IMR-90 (cell line): ENCODE data around the gene ZNF654. TPM values are rescaled to one million over a fixed set of nuclear protein-coding genes. Genes with fewer than 3 reads are reported as not detected.

Experiments
- ATAC-seq: fragments of 200-7000 bp; cut with Tn5 transposase; 2 replicates; pipeline ENCODE4 v1.9.1; 2020; ENCODE audit warnings: low read depth, mild to moderate bottlenecking, moderate library complexity
- BruUV-seq: library from RNA; stranded (reverse); fragments of 400-500 nt; replicated peaks from 2 replicates; lab custom pipeline; 2021; lab: Mats Ljungman, UMichigan
- CTCF ChIA-PET: fragments of 300-600 bp; formaldehyde crosslinking; extraction: SDS; loops from one replicate; lab custom pipeline; 2021; ENCODE audit warnings: antibody characterized with exemption; lab: Yijun Ruan, JAX
- POLR2A ChIA-PET: fragments of 300-600 bp; sonication (Branson Sonifier 250); formaldehyde crosslinking; loops from one replicate; lab custom pipeline; 2022; ENCODE audit warnings: antibody characterized with exemption; ENCODE audit not compliant: unreplicated experiment; lab: Charles Lee
- DNase-seq: peaks from one replicate; pipeline ENCODE4 v3.0.0; 2013
- H2AFZ ChIP-seq: replicated peaks from 2 replicates; pipeline ENCODE3; 2013; ENCODE audit warnings: low read length, mild to moderate bottlenecking; ENCODE audit not compliant: poor library complexity
- H2AK5ac ChIP-seq: 2 replicates; pipeline ENCODE4 v1.6.1; 2013; ENCODE audit warnings: low read depth, low read length, inconsistent platforms
- H2AK9ac ChIP-seq: replicated peaks from 2 replicates; pipeline ENCODE3; 2013; ENCODE audit warnings: mild to moderate bottlenecking, low read depth, low read length, moderate library complexity; ENCODE audit not compliant: poor library complexity
- H2BK120ac ChIP-seq: 2 replicates; pipeline ENCODE4 v1.6.1; 2013; ENCODE audit warnings: low read depth, low read length, inconsistent platforms
- H2BK15ac ChIP-seq: 3 replicates; pipeline ENCODE4 v1.6.1; 2013; ENCODE audit warnings: low read depth, low read length, inconsistent platforms
- H2BK20ac ChIP-seq: 2 replicates; pipeline ENCODE4 v1.6.1; 2013; ENCODE audit warnings: low read depth, mild to moderate bottlenecking, inconsistent platforms, low read length, moderate library complexity
- H2BK5ac ChIP-seq: 2 replicates; pipeline ENCODE4 v1.6.1; 2013; ENCODE audit warnings: mild to moderate bottlenecking, low read depth, low read length, inconsistent platforms; ENCODE audit not compliant: poor library complexity, severe bottlenecking
- H3K14ac ChIP-seq: replicated peaks from 2 replicates; pipeline ENCODE4 v1.6.1; 2013; ENCODE audit warnings: low read depth, low read length, inconsistent platforms
- H3K18ac ChIP-seq: 2 replicates; pipeline ENCODE4 v1.6.1; 2013; ENCODE audit warnings: low read depth, low read length, control low read depth
- H3K23ac ChIP-seq: 2 replicates; pipeline ENCODE4 v1.6.1; 2013; ENCODE audit warnings: low read depth, low read length, inconsistent platforms
- H3K27ac ChIP-seq: 2 replicates; pipeline ENCODE4 v1.5.1; 2013; ENCODE audit warnings: mild to moderate bottlenecking, control low read depth, low read length; ENCODE audit not compliant: insufficient read depth
- H3K27me3 ChIP-seq: 2 replicates; pipeline ENCODE4 v1.6.1; 2013; ENCODE audit warnings: low read length; ENCODE audit not compliant: control insufficient read depth, insufficient read depth
- H3K36me3 ChIP-seq: 2 replicates; pipeline ENCODE4 v1.6.1; 2013; ENCODE audit warnings: low read length, mixed read lengths; ENCODE audit not compliant: control insufficient read depth, insufficient read depth
- H3K4ac ChIP-seq: 2 replicates; pipeline ENCODE4 v1.6.1; 2013; ENCODE audit warnings: low read depth, low read length, inconsistent platforms
- H3K4me1 ChIP-seq: 2 replicates; pipeline ENCODE4 v1.6.1; 2013; ENCODE audit warnings: low read length, mixed read lengths; ENCODE audit not compliant: control insufficient read depth, insufficient read depth
- H3K4me2 ChIP-seq: 2 replicates; pipeline ENCODE4 v1.6.1; 2013; ENCODE audit warnings: low read depth, mild to moderate bottlenecking, control low read depth, low read length, moderate library complexity
- H3K4me3 ChIP-seq: 2 replicates; pipeline ENCODE4 v1.5.1; 2013; ENCODE audit warnings: low read depth, mild to moderate bottlenecking, control low read depth, low read length, moderate library complexity; ENCODE audit not compliant: insufficient read depth
- H3K56ac ChIP-seq: 2 replicates; pipeline ENCODE4 v1.6.1; 2013; ENCODE audit warnings: low read length, inconsistent platforms; ENCODE audit not compliant: insufficient read depth; ENCODE audit errors: extremely low read depth
- H3K79me1 ChIP-seq, 2 experiments: 2 replicates each; pipeline ENCODE4 v1.6.1; 2013; ENCODE audit warnings: low read length in 2 of 2, inconsistent platforms in 1 of 2, low read depth in 1 of 2
- H3K9ac ChIP-seq: 2 replicates; pipeline ENCODE4 v1.6.1; 2013; ENCODE audit warnings: low read depth, low read length, control low read depth
- H3K9me1 ChIP-seq: 2 replicates; pipeline ENCODE4 v1.6.1; 2013; ENCODE audit warnings: low read length, inconsistent platforms; ENCODE audit not compliant: insufficient read depth
- H3K9me3 ChIP-seq: 2 replicates; pipeline ENCODE4 v1.6.1; 2013; ENCODE audit warnings: low read length; ENCODE audit not compliant: control insufficient read depth, insufficient read depth
- H4K20me1 ChIP-seq: 2 replicates; pipeline ENCODE4 v1.6.1; 2013; ENCODE audit warnings: low read length, inconsistent platforms; ENCODE audit not compliant: insufficient read depth
- H4K5ac ChIP-seq: 2 replicates; pipeline ENCODE4 v1.6.1; 2013; ENCODE audit warnings: mild to moderate bottlenecking, low read depth, low read length, control low read depth
- H4K8ac ChIP-seq, 2 experiments: 2 replicates each; pipeline ENCODE4 v1.6.1; 2013; ENCODE audit warnings: low read depth in 2 of 2, low read length in 2 of 2, control low read depth in 1 of 2, inconsistent platforms in 1 of 2
- H4K91ac ChIP-seq: 2 replicates; pipeline ENCODE4 v1.6.1; 2013; ENCODE audit warnings: low read depth, low read length, inconsistent platforms; ENCODE audit not compliant: insufficient read depth
- CEBPB ChIP-seq: IDR thresholded peaks from 2 replicates; pipeline ENCODE4 v1.6.1; 2012; ENCODE audit warnings: low read depth, low read length, improper control_type of control experiment
- CHD1 ChIP-seq: IDR thresholded peaks from 2 replicates; pipeline ENCODE4 v1.6.1; 2012; ENCODE audit warnings: low read depth, low read length, improper control_type of control experiment
- CTCF ChIP-seq: conservative IDR thresholded peaks from 2 replicates; pipeline ENCODE4 v1.5.1; 2012; ENCODE audit warnings: mild to moderate bottlenecking, low read depth, low read length, improper control_type of control experiment
- FOS ChIP-seq: fragments of 150-350 bp; IDR thresholded peaks from 2 replicates; pipeline ENCODE4 v1.6.1; 2016; ENCODE audit warnings: low read depth, low read length
- MAFK ChIP-seq: IDR thresholded peaks from 2 replicates; pipeline ENCODE4 v1.6.1; 2012; ENCODE audit warnings: low read depth, low read length, improper control_type of control experiment
- MAZ ChIP-seq: IDR thresholded peaks from 2 replicates; pipeline ENCODE4 v1.6.1; 2012; ENCODE audit warnings: low read depth, mild to moderate bottlenecking, low read length, improper control_type of control experiment, moderate library complexity, borderline replicate concordance
- MXI1 ChIP-seq: IDR thresholded peaks from 2 replicates; pipeline ENCODE4 v1.6.1; 2012; ENCODE audit warnings: low read depth, mild to moderate bottlenecking, low read length, moderate library complexity, borderline replicate concordance
- NFE2L2 ChIP-seq: fragments of 150-350 bp; IDR thresholded peaks from 2 replicates; pipeline ENCODE4 v1.6.1; 2016; ENCODE audit warnings: low read depth, mild to moderate bottlenecking, low read length
- RAD21 ChIP-seq: IDR thresholded peaks from 2 replicates; pipeline ENCODE4 v1.6.1; 2012; ENCODE audit warnings: low read length, improper control_type of control experiment
- RCOR1 ChIP-seq: IDR thresholded peaks from 2 replicates; pipeline ENCODE4 v1.6.1; 2012; ENCODE audit warnings: mild to moderate bottlenecking, low read length, improper control_type of control experiment; ENCODE audit not compliant: insufficient replicate concordance
- RFX5 ChIP-seq: IDR thresholded peaks from 2 replicates; pipeline ENCODE4 v1.8.0; 2012; ENCODE audit warnings: low read depth, mild to moderate bottlenecking, low read length, moderate library complexity
- SMC3 ChIP-seq: fragments of 150-350 bp; IDR thresholded peaks from 2 replicates; pipeline ENCODE4 v1.6.1; 2016; ENCODE audit warnings: low read depth, mild to moderate bottlenecking, antibody characterized with exemption, low read length, moderate library complexity
- USF2 ChIP-seq: fragments of 150-350 bp; IDR thresholded peaks from 2 replicates; pipeline ENCODE4 v1.6.1; 2017; ENCODE audit warnings: mild to moderate bottlenecking, antibody characterized with exemption, low read length, low read depth
- WGBS, 2 experiments: methylation state at CpG; one replicate each; pipeline versions ENCODE4 v1.1.5 to v1.1.7; 2013; ENCODE audit warnings: missing lambda C conversion rate in 2 of 2; ENCODE audit not compliant: insufficient read length in 1 of 2; ENCODE audit errors: extremely low coverage in 2 of 2; 5-methylcytosine and 5-hydroxymethylcytosine counted together
- dilution Hi-C: fragments of 300-500 bp; cut with HindIII; formaldehyde crosslinking; loops from one replicate; pipeline ENCODE4 v1.14.3; 2018; ENCODE audit warnings: low sequenced_read_pairs; ENCODE audit not compliant: unreplicated experiment
- in situ Hi-C: fragments of 300-500 bp; cut with MboI; formaldehyde crosslinking; loops from 3 replicates; pipeline ENCODE4 v1.14.3; 2019; ENCODE audit warnings: low sequenced_read_pairs, inconsistent platforms, mixed read lengths
- intact Hi-C: fragments of 100-400 bp; cut with micrococcal nuclease; formaldehyde crosslinking; loops from 2 replicates; pipeline ENCODE4 v1.10.0; 2022
- polyA plus RNA-seq, 3 experiments: library from polyadenylated mRNA; depleted of rRNA; stranded (reverse); fragments of >200 nt; gene quantifications; 2 replicates each; pipeline ENCODE4 v1.2.3, GENCODE V29; 2012; ENCODE audit warnings: low replicate concordance in 1 of 3
- total RNA-seq: library from RNA; depleted of rRNA; stranded (reverse); fragments of >200 nt; gene quantifications from 2 replicates; pipeline ENCODE4 v1.2.3, GENCODE V29; 2012

The ZNF654 gene
- total and polyA plus RNA-seq, 2 of the 4 experiments (the other 2 are of a cell fraction), result 3.3 to 11.5 TPM

- Histone ChIP-seq H3K56ac (no peak overlapping the region), H2BK15ac (no peak overlapping the region), H3K4ac (no peak overlapping the region), H3K27me3 (no peaks in the 10 kb centered on the region), H2BK120ac (no peak overlapping the region), H3K36me3 (peaks cover 1% of the 10 kb centered on the region; the same call in 1 of the 2 replicates), H2AK9ac (no peak overlapping the region), H3K18ac (no peak overlapping the region), H3K4me1 (no peaks in the 10 kb centered on the region), H3K79me1 (peaks cover 21 to 29% of the 10 kb centered on the region in 2 experiments), H3K4me3 (no peak overlapping the region), H2BK5ac (no peak overlapping the region), H2AFZ (no peak overlapping the region), H4K5ac (no peak overlapping the region), H3K9me3 (no peaks in the 10 kb centered on the region), H4K8ac (no peak overlapping the region), H3K23ac (no peak overlapping the region), H3K14ac (no peak overlapping the region), H3K9ac (no peak overlapping the region), H4K91ac (no peak overlapping the region), H2AK5ac (no peak overlapping the region), H2BK20ac (no peak overlapping the region), H3K4me2 (no peak overlapping the region), H3K9me1 (no peaks in the 10 kb centered on the region), H3K27ac (no peak overlapping the region), H4K20me1 (no peaks in the 10 kb centered on the region; the same call in 1 of the 2 replicates)
- BruUV-seq, result no TSS peak
- ChIA-PET CTCF (no interaction called here), POLR2A (no interaction called here)
- no peak for TF ChIP-seq CHD1
- TF ChIP-seq CEBPB, result no peak
- no peak for TF ChIP-seq RAD21
- no peak for TF ChIP-seq SMC3
- TF ChIP-seq NFE2L2, result no peak
- TF ChIP-seq USF2, result no peak
- no peak for TF ChIP-seq MXI1
- TF ChIP-seq CTCF, result no peak
- TF ChIP-seq RFX5, result no peak
- TF ChIP-seq MAFK, result no peak
- no peak for TF ChIP-seq FOS
- TF ChIP-seq MAZ, result no peak
- no peak for TF ChIP-seq RCOR1
- no peak for DNase-seq
- dilution Hi-C loops (no loop called here), in situ Hi-C loops (no loop called here), intact Hi-C loops (no loop called here)
- no peak for ATAC-seq
- no CpG with 5 or more reads among the region's 1 CpG for WGBS, 2 experiments
Observed at GRCh38 chr3:88093266-88093665, 34.2 kb downstream of the ZNF654 start.
